Right ventricle myocardium inferior (tissue), 1 donor: ENCODE results near the gene CEP290. TPM values are rescaled to one million over a fixed set of nuclear protein-coding genes. Genes with fewer than 3 reads are reported as not detected.

Experiments used
- total RNA-seq: library from RNA; stranded (reverse); fragmentation: NEBNext Ultra II Directional; extraction: Animal tissue kit (Norgen Biotek cat#: 25700); gene quantifications from one replicate; pipeline ENCODE4 v1.2.1, GENCODE V29; 2021
- donor health status: DM: no; HTN: yes; CAD: no; lungs with severe emphysema.

Gene CEP290
- total RNA-seq, 1 donor from 2014 or later: 6.1 TPM

Other genes with a start within 250 kb of the CEP290 start
- 0.05 TPM for gene C12orf50, start 112.7 kb downstream of the CEP290 start, total RNA-seq
- gene TMTC3, start 219 bp upstream of the CEP290 start, total RNA-seq: 6.9 TPM